GM18867 (cell line): ENCODE measurements around the gene GAGE12F.
"Not testable (repeated sequence)": the region's sequence is repeated elsewhere in the genome, so short reads cannot be mapped to it uniquely, and the experiment has no call there.

Experiments used
- ATAC-seq: cut with Tn5 transposase; IDR thresholded peaks from one replicate; pipeline ENCODE4 v1.9.1; 2021; ENCODE audit warnings: mild to moderate bottlenecking, moderate library complexity; ENCODE audit not compliant: unreplicated experiment

Gene GAGE12F

GRCh38 chrX:49560542-49560941 is at the start of gene GAGE12F:
Gene GAGE12F, plus strand, starts transcription at chrX:49560842. Its CDS starts 1,155 bp downstream, at chrX:49561997.
- ATAC-seq = not testable (repeated sequence)

- ATAC-seq = not testable (repeated sequence)
Observed at GRCh38 chrX:49531877-49532276, 28.8 kb upstream of the GAGE12F start, which contains the start of gene GAGE12C. Gene GAGE12C, plus strand, starts transcription at chrX:49532177. Its CDS starts 1,155 bp downstream, at chrX:49533332.

- ATAC-seq = not testable (repeated sequence)
Observed at GRCh38 chrX:49541433-49541832, 19.2 kb upstream of the GAGE12F start, which contains the start of gene GAGE12D. Gene GAGE12D, plus strand, starts transcription at chrX:49541733. Its CDS starts 1,155 bp downstream, at chrX:49542888.

- ATAC-seq = not testable (repeated sequence)
Observed at GRCh38 chrX:49550989-49551388, 9.7 kb upstream of the GAGE12F start, which contains the start of gene GAGE12E. Gene GAGE12E, plus strand, starts transcription at chrX:49551289. Its CDS starts 1,155 bp downstream, at chrX:49552444.

GRCh38 chrX:49568728-49569127 is 8.1 kb downstream of the GAGE12F start:
- ATAC-seq = not testable (repeated sequence)

GRCh38 chrX:49569152-49569551 is 8.5 kb downstream of the GAGE12F start:
- ATAC-seq = not testable (repeated sequence)

- ATAC-seq = not testable (repeated sequence)
Observed at GRCh38 chrX:49570100-49570499, 9.5 kb downstream of the GAGE12F start, which contains the start of gene GAGE12G. Gene GAGE12G, plus strand, starts transcription at chrX:49570400. Its CDS starts 1,155 bp downstream, at chrX:49571555.

GRCh38 chrX:49579649-49580048 is 19.0 kb downstream of the GAGE12F start, which contains the start of gene GAGE12H:
Gene GAGE12H, plus strand, starts transcription at chrX:49579949. Its CDS starts 1,155 bp downstream, at chrX:49581104.
- not testable (repeated sequence) for ATAC-seq

- ATAC-seq = not testable (repeated sequence)
Observed at GRCh38 chrX:49589196-49589595, 28.6 kb downstream of the GAGE12F start, which contains the start of gene GAGE2A. Gene GAGE2A, plus strand, starts transcription at chrX:49589496. Its CDS starts 1,155 bp downstream, at chrX:49590651.

GRCh38 chrX:49589769-49590478 is 29.3 kb downstream of the GAGE12F start:
- ATAC-seq = not testable (repeated sequence)

- not testable (repeated sequence) for ATAC-seq
Observed at GRCh38 chrX:49590488-49590887, 29.8 kb downstream of the GAGE12F start.

- ATAC-seq = not testable (repeated sequence)
Observed at GRCh38 chrX:49598720-49599119, 38.1 kb downstream of the GAGE12F start, which contains the start of gene GAGE1. Gene GAGE1, plus strand, starts transcription at chrX:49599020. Its CDS starts 1,155 bp downstream, at chrX:49600175.

- no peak for ATAC-seq
Observed at GRCh38 chrX:49610718-49611310, 50.2 kb downstream of the GAGE12F start.
